ENCODE measurements around the gene NDUFA5.

The NDUFA5 gene

GRCh38 chr7:123557398-123558288 lies at the start of gene NDUFA5:
TSS of gene NDUFA5 (minus strand) at chr7:123557818. CDS start at chr7:123557795, 23 bp downstream.
- DNase-seq: peak; percentile 97

- no peak for DNase-seq
Observed at GRCh38 chr7:123604739-123605138, 47.1 kb upstream of the NDUFA5 start.

GRCh38 chr7:123602648-123603047 lies 45.0 kb upstream of the NDUFA5 start:
- no peak for DNase-seq

- no peak for DNase-seq
Observed at GRCh38 chr7:123601530-123601929, 43.9 kb upstream of the NDUFA5 start, which contains the start of gene ASB15. TSS of gene ASB15 (plus strand) at chr7:123601821. CDS start at chr7:123614503, 12,682 bp downstream.

- no peak for DNase-seq
Observed at GRCh38 chr7:123600876-123601275, 43.3 kb upstream of the NDUFA5 start.

- no peak for DNase-seq
Observed at GRCh38 chr7:123599766-123600165, 42.1 kb upstream of the NDUFA5 start.

- DNase-seq: no peak
Observed at GRCh38 chr7:123598657-123599056, 41.0 kb upstream of the NDUFA5 start.

GRCh38 chr7:123594813-123595241 lies 37.2 kb upstream of the NDUFA5 start:
- DNase-seq: no peak

GRCh38 chr7:123588376-123588775 lies 30.8 kb upstream of the NDUFA5 start:
- DNase-seq: no peak

- DNase-seq: no peak
Observed at GRCh38 chr7:123583821-123584220, 26.2 kb upstream of the NDUFA5 start.

GRCh38 chr7:123581162-123581459 lies 23.5 kb upstream of the NDUFA5 start:
- DNase-seq: no peak

GRCh38 chr7:123580406-123581161 lies 23.0 kb upstream of the NDUFA5 start:
- no peak for DNase-seq

GRCh38 chr7:123579416-123579815 lies 21.8 kb upstream of the NDUFA5 start:
- DNase-seq: no peak

- DNase-seq: no peak
Observed at GRCh38 chr7:123573896-123574467, 16.4 kb upstream of the NDUFA5 start.

GRCh38 chr7:123573341-123573740 lies 15.7 kb upstream of the NDUFA5 start:
- no peak for DNase-seq

- DNase-seq: no peak
Observed at GRCh38 chr7:123571684-123572083, 14.1 kb upstream of the NDUFA5 start.

- no peak for DNase-seq
Observed at GRCh38 chr7:123571187-123571586, 13.6 kb upstream of the NDUFA5 start.

- DNase-seq: no peak
Observed at GRCh38 chr7:123570390-123571182, 13.0 kb upstream of the NDUFA5 start.

GRCh38 chr7:123569352-123570010 lies 11.9 kb upstream of the NDUFA5 start:
- DNase-seq: no peak

- no peak for DNase-seq
Observed at GRCh38 chr7:123562121-123562520, 4.5 kb upstream of the NDUFA5 start.

- DNase-seq: no peak
Observed at GRCh38 chr7:123558289-123558874, 764 bp upstream of the NDUFA5 start.

- DNase-seq: no peak
Observed at GRCh38 chr7:123557016-123557397, 611 bp downstream of the NDUFA5 start.

Measured in stimulated activated CD4-positive, alpha-beta T cell treated with anti-CD3 and anti-CD28 coated beads, Interleukin-15, amount 100 ng/mL, for 24 hours (primary cell).